GM12878 (cell line): ENCODE measurements around the gene SLITRK1. TPM values are rescaled to one million over a fixed set of nuclear protein-coding genes. Genes with fewer than 3 reads are reported as not detected.

Source experiments
- ATAC-seq: fragments of 200-7000 bp; cut with Tn5 transposase; 3 replicates; pipeline ENCODE4 v1.9.1; 2020; ENCODE audit warnings: mild to moderate bottlenecking, moderate library complexity
- BruUV-seq: library from RNA; stranded (reverse); fragments of 400-500 nt; replicated peaks from 2 replicates; lab custom pipeline; 2021; lab: Mats Ljungman, UMichigan
- CTCF ChIA-PET: fragments of 300-600 bp; sonication (Branson Sonifier 250); formaldehyde crosslinking; extraction: SDS; loops from one replicate; lab custom pipeline; 2021; ENCODE audit warnings: inconsistent platforms; lab: Yijun Ruan, JAX
- POLR2A ChIA-PET: fragments of 350-600 bp; formaldehyde crosslinking; extraction: SDS; loops from one replicate; lab custom pipeline; 2021; ENCODE audit warnings: inconsistent platforms; lab: Charles Lee
- RAD21 ChIA-PET: fragments of 300-600 bp; sonication (Branson Sonifier 250); formaldehyde crosslinking; loops from one replicate; lab custom pipeline; 2023; ENCODE audit warnings: antibody characterized with exemption; ENCODE audit not compliant: unreplicated experiment; lab: Charles Lee
- SMC1A ChIA-PET: fragments of 300-600 bp; sonication (Branson Sonifier 250); formaldehyde crosslinking; loops from one replicate; lab custom pipeline; 2023; ENCODE audit not compliant: unreplicated experiment, uncharacterized antibody; lab: Charles Lee
- DNase-seq: peaks from one replicate; pipeline ENCODE4 v3.0.0-alpha.2; 2011; ENCODE audit warnings: low read depth, low spot score
- FAIRE-seq: peaks from 3 replicates; lab custom pipeline; 2011; peaks lifted over from hg19 to GRCh38; lab: Jason Lieb, UNC
- H2AFZ ChIP-seq: 2 replicates; pipeline ENCODE4 v1.6.0; 2011; ENCODE audit warnings: low read depth, low read length, control low read depth; ENCODE audit not compliant: control insufficient read depth
- H3K27ac ChIP-seq: 2 replicates; pipeline ENCODE4 v1.5.1; 2011; ENCODE audit warnings: control low read depth; ENCODE audit not compliant: control insufficient read depth, insufficient read depth
- H3K27me3 ChIP-seq, 2 experiments: replicated peaks in 1 of 2; 2 replicates each; pipeline versions ENCODE4 v1.6.0 to v1.6.1; 2011; ENCODE audit warnings: low read length in 1 of 2; ENCODE audit not compliant: control insufficient read depth in 2 of 2, insufficient read depth in 2 of 2
- H3K36me3 ChIP-seq, 2 experiments: 2 replicates each; pipeline ENCODE4 v1.5.1; 2011; ENCODE audit warnings: low read length in 1 of 2; ENCODE audit not compliant: control insufficient read depth in 2 of 2, insufficient read depth in 2 of 2
- H3K4me1 ChIP-seq: 2 replicates; pipeline ENCODE4 v1.6.1; 2011; ENCODE audit warnings: mild to moderate bottlenecking, low read length, moderate library complexity, mixed read lengths; ENCODE audit not compliant: control insufficient read depth, insufficient read depth
- H3K4me2 ChIP-seq: 2 replicates; pipeline ENCODE4 v1.6.0; 2011; ENCODE audit warnings: control low read depth; ENCODE audit not compliant: control insufficient read depth, insufficient read depth
- H3K4me3 ChIP-seq: fragments of 200-600 bp; sonication (generic); 2 replicates; pipeline ENCODE4 v1.5.1; 2016
- H3K79me2 ChIP-seq: 2 replicates; pipeline ENCODE4 v1.6.0; 2011; ENCODE audit warnings: low read length; ENCODE audit not compliant: control insufficient read depth, insufficient read depth
- H3K9ac ChIP-seq: 2 replicates; pipeline ENCODE4 v1.8.0; 2011; ENCODE audit warnings: low read length, control low read depth, mixed read lengths; ENCODE audit not compliant: control insufficient read depth, insufficient read depth
- H3K9me3 ChIP-seq: replicated peaks from 3 replicates; pipeline ENCODE4 v1.5.1; 2011; ENCODE audit warnings: mild to moderate bottlenecking, low read length; ENCODE audit not compliant: control insufficient read depth, insufficient read depth
- H4K20me1 ChIP-seq: 2 replicates; pipeline ENCODE4 v1.6.0; 2011; ENCODE audit not compliant: control insufficient read depth, insufficient read depth
- ESRRA ChIP-seq: IDR thresholded peaks from 2 replicates; pipeline ENCODE4 v1.6.1; 2012; ENCODE audit warnings: mild to moderate bottlenecking, low read length, improper control_type of control experiment
- RB1 ChIP-seq: fragments of 450-650 bp; formaldehyde crosslinking; IDR thresholded peaks from 2 replicates; pipeline ENCODE4 v1.6.1; 2017; ENCODE audit warnings: mild to moderate bottlenecking, borderline replicate concordance
- RELA ChIP-seq: fragments of 450-650 bp; IDR thresholded peaks from 2 replicates; pipeline ENCODE4 v1.8.0; 2014; ENCODE audit warnings: borderline replicate concordance; ENCODE audit not compliant: partially characterized antibody
- TCF12 ChIP-seq: IDR thresholded peaks from 2 replicates; pipeline ENCODE4 v1.6.1; 2011; ENCODE audit warnings: low read depth, mild to moderate bottlenecking, low read length
- ZNF622 ChIP-seq: fragments of 450-650 bp; IDR thresholded peaks from 2 replicates; pipeline ENCODE4 v1.6.1; 2017; ENCODE audit warnings: mild to moderate bottlenecking, inconsistent platforms
- ZZZ3 ChIP-seq: IDR thresholded peaks from 2 replicates; pipeline ENCODE4 v1.6.1; 2011; ENCODE audit warnings: low read depth; ENCODE audit not compliant: control insufficient read depth, insufficient read length
- WGBS: methylation state at CpG from one replicate; pipeline ENCODE4 v1.1.6; 2016; ENCODE audit warnings: low lambda C conversion rate; ENCODE audit not compliant: insufficient replicate concordance, insufficient coverage; ENCODE audit errors: missing lambda C conversion rate; 5-methylcytosine and 5-hydroxymethylcytosine counted together
- in situ Hi-C: fragments of 300-500 bp; cut with MboI; formaldehyde crosslinking; loops from 9 replicates; pipeline ENCODE4 v1.14.3; 2018; ENCODE audit warnings: mixed read lengths
- intact Hi-C: fragments of 100-400 bp; cut with micrococcal nuclease; formaldehyde crosslinking; loops from one replicate; pipeline ENCODE4 v1.14.2; 2022; ENCODE audit not compliant: unreplicated experiment
- polyA plus RNA-seq, 11 experiments: library from polyadenylated mRNA; depleted of rRNA in 4 of 11; unstranded in 6 of 11; stranded (reverse) in 5 of 11; fragments of >200 nt; fragmentation: Nextera tagmentation in 4 of 11; fragmentation: Illumina TruSeq in 1 of 11; extraction: Ambion mirVana in 4 of 11; extraction: Trizol in 1 of 11; gene quantifications; 1 replicate in 1 of 11; 2 replicates in 10 of 11; pipeline versions ENCODE4 v1.2.1 to v1.2.3, GENCODE V29; 2011 to 2016; ENCODE audit warnings: inconsistent platforms in 2 of 11, missing spikeins in 2 of 11, low read depth in 1 of 11
- total RNA-seq, 4 experiments: library from RNA; depleted of rRNA in 3 of 4; stranded (reverse); fragments of >200 nt in 3 of 4; fragmentation: Illumina TruSeq in 1 of 4; extraction: Trizol in 1 of 4; gene quantifications; 2 replicates each; pipeline versions ENCODE4 v1.2.1 to v1.2.3, GENCODE V29; 2013 to 2021
- TF ChIP-seq, protein P1 (sequence below): IDR thresholded peaks from 2 replicates; pipeline ENCODE4 v1.6.1; 2011; ENCODE audit warnings: borderline replicate concordance, low read depth, mild to moderate bottlenecking, moderate library complexity, low read length; ENCODE audit not compliant: insufficient read depth, poor library complexity, severe bottlenecking
- TF ChIP-seq, protein P2 (sequence below): IDR thresholded peaks from 2 replicates; pipeline ENCODE4 v1.6.1; 2012; ENCODE audit warnings: mild to moderate bottlenecking, low read depth, low read length

SLITRK1 gene
- total and polyA plus RNA-seq, 10 of the 15 experiments (the other 5 are each of a cell fraction or from before 2014, with no cell fraction given) = 0.03 to 0.78 (median 0.26) TPM

DNA sequence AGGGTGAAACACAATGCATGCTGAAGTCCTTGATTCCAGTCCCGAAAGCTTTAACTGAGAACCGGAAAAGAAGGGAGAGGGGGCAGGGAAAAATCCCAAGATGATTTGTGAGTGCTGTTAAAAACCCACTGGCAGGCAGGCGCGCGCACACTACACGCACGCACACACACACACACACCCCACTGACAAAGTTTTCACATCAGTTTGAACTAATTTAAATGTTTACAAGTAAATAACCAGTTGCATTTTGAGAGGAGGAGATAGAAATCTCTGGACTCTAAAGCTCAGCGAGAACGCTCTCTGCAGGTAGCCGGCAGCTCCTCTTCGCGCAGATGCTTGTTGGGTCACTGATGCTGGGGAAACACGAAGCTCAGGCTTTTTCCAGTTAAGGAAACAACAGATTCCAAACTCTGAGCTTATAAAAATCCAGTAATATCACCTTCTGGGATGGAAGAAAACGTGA, 818 bp upstream of the SLITRK1 start (continued):
- TF ChIP-seq, protein P1, sequence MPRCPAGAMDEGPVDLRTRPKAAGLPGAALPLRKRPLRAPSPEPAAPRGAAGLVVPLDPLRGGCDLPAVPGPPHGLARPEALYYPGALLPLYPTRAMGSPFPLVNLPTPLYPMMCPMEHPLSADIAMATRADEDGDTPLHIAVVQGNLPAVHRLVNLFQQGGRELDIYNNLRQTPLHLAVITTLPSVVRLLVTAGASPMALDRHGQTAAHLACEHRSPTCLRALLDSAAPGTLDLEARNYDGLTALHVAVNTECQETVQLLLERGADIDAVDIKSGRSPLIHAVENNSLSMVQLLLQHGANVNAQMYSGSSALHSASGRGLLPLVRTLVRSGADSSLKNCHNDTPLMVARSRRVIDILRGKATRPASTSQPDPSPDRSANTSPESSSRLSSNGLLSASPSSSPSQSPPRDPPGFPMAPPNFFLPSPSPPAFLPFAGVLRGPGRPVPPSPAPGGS = no peak
- no peak for TF ChIP-seq ZZZ3
- no peak for TF ChIP-seq ZNF622
- no peak for TF ChIP-seq ESRRA
- TF ChIP-seq RB1 = no peak
- TF ChIP-seq RELA = no peak
- TF ChIP-seq, all 136 proteins: peak for 0

DNA sequence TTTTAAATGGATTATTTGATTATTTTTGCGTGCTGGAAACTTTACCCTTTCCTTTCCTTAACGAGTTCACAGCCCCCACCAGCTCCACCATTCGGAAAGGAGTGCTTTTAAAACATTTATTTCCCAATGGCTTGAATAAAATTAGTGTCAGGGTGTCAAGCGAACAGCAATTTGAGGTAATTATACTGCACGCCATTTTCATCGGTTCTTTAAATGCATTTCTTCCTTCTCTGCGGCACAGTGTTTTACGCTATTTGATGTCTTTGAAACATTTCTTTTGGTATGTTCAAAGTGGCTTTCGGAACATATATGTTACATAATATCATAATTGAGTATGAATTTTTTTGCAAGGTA, 309 bp upstream of the SLITRK1 start:
- DNase-seq (no peak), ATAC-seq (no peak), FAIRE-seq (no peak)
- no peaks in the 10 kb centered on the region for H4K20me1 ChIP-seq
- in situ Hi-C loops (no loop called here), intact Hi-C loops (no loop called here)
- no peak for TF ChIP-seq TCF12
- TF ChIP-seq, protein P2, sequence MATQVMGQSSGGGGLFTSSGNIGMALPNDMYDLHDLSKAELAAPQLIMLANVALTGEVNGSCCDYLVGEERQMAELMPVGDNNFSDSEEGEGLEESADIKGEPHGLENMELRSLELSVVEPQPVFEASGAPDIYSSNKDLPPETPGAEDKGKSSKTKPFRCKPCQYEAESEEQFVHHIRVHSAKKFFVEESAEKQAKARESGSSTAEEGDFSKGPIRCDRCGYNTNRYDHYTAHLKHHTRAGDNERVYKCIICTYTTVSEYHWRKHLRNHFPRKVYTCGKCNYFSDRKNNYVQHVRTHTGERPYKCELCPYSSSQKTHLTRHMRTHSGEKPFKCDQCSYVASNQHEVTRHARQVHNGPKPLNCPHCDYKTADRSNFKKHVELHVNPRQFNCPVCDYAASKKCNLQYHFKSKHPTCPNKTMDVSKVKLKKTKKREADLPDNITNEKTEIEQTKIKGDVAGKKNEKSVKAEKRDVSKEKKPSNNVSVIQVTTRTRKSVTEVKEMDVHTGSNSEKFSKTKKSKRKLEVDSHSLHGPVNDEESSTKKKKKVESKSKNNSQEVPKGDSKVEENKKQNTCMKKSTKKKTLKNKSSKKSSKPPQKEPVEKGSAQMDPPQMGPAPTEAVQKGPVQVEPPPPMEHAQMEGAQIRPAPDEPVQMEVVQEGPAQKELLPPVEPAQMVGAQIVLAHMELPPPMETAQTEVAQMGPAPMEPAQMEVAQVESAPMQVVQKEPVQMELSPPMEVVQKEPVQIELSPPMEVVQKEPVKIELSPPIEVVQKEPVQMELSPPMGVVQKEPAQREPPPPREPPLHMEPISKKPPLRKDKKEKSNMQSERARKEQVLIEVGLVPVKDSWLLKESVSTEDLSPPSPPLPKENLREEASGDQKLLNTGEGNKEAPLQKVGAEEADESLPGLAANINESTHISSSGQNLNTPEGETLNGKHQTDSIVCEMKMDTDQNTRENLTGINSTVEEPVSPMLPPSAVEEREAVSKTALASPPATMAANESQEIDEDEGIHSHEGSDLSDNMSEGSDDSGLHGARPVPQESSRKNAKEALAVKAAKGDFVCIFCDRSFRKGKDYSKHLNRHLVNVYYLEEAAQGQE = no peak
- 4% methylated on average over 9 of the region's 9 CpGs for WGBS
- ChIA-PET CTCF (no interaction called here), RAD21 (no interaction called here), SMC1A (no interaction called here), POLR2A (no interaction called here)
- no peaks in the 10 kb centered on the region for H3K4me1 ChIP-seq
- H3K9ac ChIP-seq = no peak overlapping the region
- H3K9me3 ChIP-seq = peaks cover 2% of the 10 kb centered on the region; the same call in 1 of the 3 replicates
- no peaks in the 10 kb centered on the region for H3K36me3 ChIP-seq
- no peak overlapping the region for H3K4me3 ChIP-seq
- H3K27me3 ChIP-seq = no peaks in the 10 kb centered on the region
- no peaks in the 10 kb centered on the region for H3K79me2 ChIP-seq
- no peak overlapping the region for H2AFZ ChIP-seq
- no peak overlapping the region for H3K4me2 ChIP-seq
- no peak overlapping the region for H3K27ac ChIP-seq
- BruUV-seq = no TSS peak
